ENCODE data around the gene GNB5.
"Not testable (repeated sequence)": the region's sequence is repeated elsewhere in the genome, so short reads cannot be mapped to it uniquely, and the experiment has no call there.

Gene GNB5

GRCh38 chr15:52101542-52102323, 89.5 kb downstream of the GNB5 start:
- H3K4me1 ChIP-seq = no peaks in the 10 kb centered on the region; the same call in 1 of the 2 replicates
- TF ChIP-seq, protein P1, sequence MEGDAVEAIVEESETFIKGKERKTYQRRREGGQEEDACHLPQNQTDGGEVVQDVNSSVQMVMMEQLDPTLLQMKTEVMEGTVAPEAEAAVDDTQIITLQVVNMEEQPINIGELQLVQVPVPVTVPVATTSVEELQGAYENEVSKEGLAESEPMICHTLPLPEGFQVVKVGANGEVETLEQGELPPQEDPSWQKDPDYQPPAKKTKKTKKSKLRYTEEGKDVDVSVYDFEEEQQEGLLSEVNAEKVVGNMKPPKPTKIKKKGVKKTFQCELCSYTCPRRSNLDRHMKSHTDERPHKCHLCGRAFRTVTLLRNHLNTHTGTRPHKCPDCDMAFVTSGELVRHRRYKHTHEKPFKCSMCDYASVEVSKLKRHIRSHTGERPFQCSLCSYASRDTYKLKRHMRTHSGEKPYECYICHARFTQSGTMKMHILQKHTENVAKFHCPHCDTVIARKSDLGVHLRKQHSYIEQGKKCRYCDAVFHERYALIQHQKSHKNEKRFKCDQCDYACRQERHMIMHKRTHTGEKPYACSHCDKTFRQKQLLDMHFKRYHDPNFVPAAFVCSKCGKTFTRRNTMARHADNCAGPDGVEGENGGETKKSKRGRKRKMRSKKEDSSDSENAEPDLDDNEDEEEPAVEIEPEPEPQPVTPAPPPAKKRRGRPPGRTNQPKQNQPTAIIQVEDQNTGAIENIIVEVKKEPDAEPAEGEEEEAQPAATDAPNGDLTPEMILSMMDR (IDR thresholded peaks at IDR 0.05; ENCODE audit: low read depth, low read length) = no peak
- no peaks in the 10 kb centered on the region for H3K36me3 ChIP-seq
- no peaks in the 10 kb centered on the region for H3K27me3 ChIP-seq
- DNase-seq = no peak
- no peaks in the 10 kb centered on the region for H3K9me3 ChIP-seq
- H3K4me3 ChIP-seq (ENCODE audit: low read depth, low read length) = no peak overlapping the region

DNA sequence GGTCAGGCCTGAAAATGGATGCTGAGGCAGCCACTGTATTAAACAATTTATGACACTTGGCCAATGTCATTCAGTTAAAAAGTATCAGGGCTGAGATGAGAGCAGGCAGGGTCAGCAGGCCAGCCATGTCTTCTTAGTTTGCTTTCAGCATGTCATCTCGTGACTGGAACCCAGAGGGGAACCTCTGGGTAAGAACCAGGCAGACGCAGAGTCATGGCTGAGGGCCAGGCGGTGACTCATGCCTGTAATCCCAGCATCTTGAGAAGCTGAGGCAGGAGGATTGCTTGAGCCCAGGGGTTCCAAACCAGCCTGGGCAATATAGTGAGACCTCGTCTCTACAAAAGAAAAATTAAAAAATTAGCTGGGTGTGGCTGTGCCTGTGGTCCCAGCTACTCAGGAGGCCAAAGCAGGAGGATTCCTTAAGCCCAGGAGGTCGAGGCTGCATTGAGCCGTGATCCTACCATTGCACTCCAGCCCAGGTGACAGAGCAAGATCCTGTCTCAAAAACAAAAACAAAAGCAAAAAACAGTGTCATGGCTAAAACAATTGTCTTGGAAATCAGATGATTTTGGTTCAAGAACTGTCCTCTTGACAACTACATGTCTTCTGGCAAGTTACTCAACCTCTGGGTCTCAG, 90.3 kb downstream of the GNB5 start:
- Histone ChIP-seq H3K36me3 (no peaks in the 10 kb centered on the region), H3K9me3 (no peaks in the 10 kb centered on the region), H3K27me3 (no peaks in the 10 kb centered on the region), H3K4me1 (no peaks in the 10 kb centered on the region; the same call in 1 of the 2 replicates), H3K4me3 (ENCODE audit: low read depth, low read length) (no peak overlapping the region)
- TF ChIP-seq, protein P1 (IDR thresholded peaks at IDR 0.05; ENCODE audit: low read depth, low read length) = no peak
- DNase-seq = peak; percentile 57

DNA sequence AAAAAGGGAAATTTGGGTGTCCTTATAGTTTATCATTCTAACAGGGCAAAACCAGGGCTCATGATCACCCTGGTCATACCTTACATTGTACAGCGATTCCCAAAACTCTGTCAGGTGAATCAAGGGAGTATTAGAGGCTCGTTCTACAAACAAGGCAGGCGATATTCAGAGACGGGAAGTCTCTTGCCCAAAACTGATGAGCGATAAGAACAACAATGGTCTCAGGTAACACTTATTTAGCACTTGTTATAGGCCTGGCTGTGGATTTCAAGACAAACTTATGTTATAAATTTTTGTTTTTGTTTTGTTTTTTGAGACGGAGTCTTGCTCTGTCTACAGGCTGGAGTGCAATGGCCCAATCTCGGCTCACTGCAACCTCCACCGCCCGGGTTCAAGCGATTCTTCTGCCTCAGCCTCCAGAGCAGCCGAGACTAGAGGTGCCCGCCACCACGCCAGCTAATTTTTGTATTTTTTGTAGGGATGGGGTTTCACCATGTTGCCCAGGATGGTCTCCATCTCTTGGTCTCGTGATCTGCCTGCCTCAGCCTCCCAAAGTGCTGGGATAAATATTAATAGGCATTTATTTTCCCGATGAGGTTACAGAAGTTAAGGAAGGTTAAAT, 91.4 kb downstream of the GNB5 start:
- no peaks in the 10 kb centered on the region for H3K36me3 ChIP-seq
- no peak for DNase-seq
- no peaks in the 10 kb centered on the region for H3K27me3 ChIP-seq
- H3K4me1 ChIP-seq = no peaks in the 10 kb centered on the region; the same call in 1 of the 2 replicates
- no peaks in the 10 kb centered on the region for H3K9me3 ChIP-seq
- H3K4me3 ChIP-seq (ENCODE audit: low read depth, low read length) = no peak overlapping the region
- TF ChIP-seq, protein P1 (IDR thresholded peaks at IDR 0.05; ENCODE audit: low read depth, low read length) = no peak

- Histone ChIP-seq H3K36me3 (no peaks in the 10 kb centered on the region), H3K4me3 (ENCODE audit: low read depth, low read length) (no peak overlapping the region), H3K4me1 (no peaks in the 10 kb centered on the region; the same call in 1 of the 2 replicates), H3K9me3 (no peaks in the 10 kb centered on the region), H3K27me3 (no peaks in the 10 kb centered on the region)
- no peak for DNase-seq
- TF ChIP-seq, protein P1 (IDR thresholded peaks at IDR 0.05; ENCODE audit: low read depth, low read length) = no peak
Measured at GRCh38 chr15:52098323-52098722, 92.9 kb downstream of the GNB5 start.

GRCh38 chr15:52097180-52097579, 94.0 kb downstream of the GNB5 start:
- Histone ChIP-seq H3K27me3 (no peaks in the 10 kb centered on the region), H3K9me3 (no peaks in the 10 kb centered on the region), H3K4me1 (no peaks in the 10 kb centered on the region), H3K36me3 (no peaks in the 10 kb centered on the region), H3K4me3 (ENCODE audit: low read depth, low read length) (no peak overlapping the region)
- no peak for DNase-seq
- TF ChIP-seq, protein P1 (IDR thresholded peaks at IDR 0.05; ENCODE audit: low read depth, low read length) = no peak

GRCh38 chr15:52096536-52096935, 94.7 kb downstream of the GNB5 start:
- H3K36me3 ChIP-seq; H3K9me3 ChIP-seq; H3K4me1 ChIP-seq; H3K27me3 ChIP-seq; DNase-seq; H3K4me3 ChIP-seq (ENCODE audit: low read depth, low read length): not testable (repeated sequence)
